Measurements from ENCODE around the gene LGALS3. TPM values are rescaled to one million over a fixed set of nuclear protein-coding genes. Genes with fewer than 3 reads are reported as not detected.

Gene LGALS3
- total RNA-seq, 3 donors from 2014 or later, result 293 to 580 (median 571) TPM

DNA sequence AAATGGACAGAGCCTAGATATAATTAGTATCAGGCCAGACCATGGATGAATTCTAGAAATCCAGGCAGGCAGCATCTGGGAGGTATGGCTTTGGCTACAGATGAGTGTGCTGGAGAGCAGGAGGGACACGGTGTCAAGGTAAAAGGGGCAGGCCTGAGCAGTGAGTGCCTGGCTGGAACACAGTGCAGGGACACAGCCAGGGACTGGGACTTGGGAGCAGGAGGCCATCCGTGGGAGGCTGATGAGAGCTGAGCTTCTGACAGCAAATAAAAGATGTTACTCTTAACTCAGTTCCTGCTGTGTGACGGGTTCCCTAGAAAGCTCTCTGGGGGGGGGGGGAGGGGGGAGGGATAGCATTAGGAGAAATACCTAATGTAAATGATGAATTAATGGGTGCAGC is 13.6 kb upstream of the LGALS3 start:
- Histone ChIP-seq H3K4me3 (no peak overlapping the region), H3K9me3 (no peaks in the 10 kb centered on the region), H3K27ac (no peak overlapping the region), H3K36me3 (no peaks in the 10 kb centered on the region), H3K4me1 (no peaks in the 10 kb centered on the region), H3K27me3 (no peaks in the 10 kb centered on the region)
- no peak for DNase-seq (ENCODE audit: low spot score in 2 of 2)
- TF ChIP-seq, protein P1, sequence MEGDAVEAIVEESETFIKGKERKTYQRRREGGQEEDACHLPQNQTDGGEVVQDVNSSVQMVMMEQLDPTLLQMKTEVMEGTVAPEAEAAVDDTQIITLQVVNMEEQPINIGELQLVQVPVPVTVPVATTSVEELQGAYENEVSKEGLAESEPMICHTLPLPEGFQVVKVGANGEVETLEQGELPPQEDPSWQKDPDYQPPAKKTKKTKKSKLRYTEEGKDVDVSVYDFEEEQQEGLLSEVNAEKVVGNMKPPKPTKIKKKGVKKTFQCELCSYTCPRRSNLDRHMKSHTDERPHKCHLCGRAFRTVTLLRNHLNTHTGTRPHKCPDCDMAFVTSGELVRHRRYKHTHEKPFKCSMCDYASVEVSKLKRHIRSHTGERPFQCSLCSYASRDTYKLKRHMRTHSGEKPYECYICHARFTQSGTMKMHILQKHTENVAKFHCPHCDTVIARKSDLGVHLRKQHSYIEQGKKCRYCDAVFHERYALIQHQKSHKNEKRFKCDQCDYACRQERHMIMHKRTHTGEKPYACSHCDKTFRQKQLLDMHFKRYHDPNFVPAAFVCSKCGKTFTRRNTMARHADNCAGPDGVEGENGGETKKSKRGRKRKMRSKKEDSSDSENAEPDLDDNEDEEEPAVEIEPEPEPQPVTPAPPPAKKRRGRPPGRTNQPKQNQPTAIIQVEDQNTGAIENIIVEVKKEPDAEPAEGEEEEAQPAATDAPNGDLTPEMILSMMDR (IDR thresholded peaks at IDR 0.05), result no peak
- intact Hi-C loops (cut with DNase I; ENCODE audit: low total_unique reads), result no loop called here

DNA sequence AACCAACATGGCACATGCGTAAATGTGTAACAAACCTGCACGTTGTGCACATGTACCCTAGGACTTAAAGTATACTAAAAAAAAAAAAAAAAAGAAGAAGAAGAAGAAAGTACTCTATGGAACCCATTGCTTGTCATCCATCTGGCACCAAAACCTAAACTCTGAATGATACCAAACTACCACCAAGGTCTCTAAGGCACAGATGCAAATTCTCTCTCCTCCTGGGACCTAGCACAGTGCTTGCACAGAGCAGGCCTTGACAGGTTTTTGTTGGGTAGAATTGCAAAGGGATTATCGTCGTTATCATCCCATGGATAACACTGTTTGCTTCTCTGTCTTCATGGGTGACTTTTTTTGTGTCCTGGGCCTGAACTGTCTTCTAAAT is 13.2 kb upstream of the LGALS3 start:
- Histone ChIP-seq H3K27ac (no peak overlapping the region), H3K4me3 (no peak overlapping the region), H3K4me1 (no peaks in the 10 kb centered on the region), H3K9me3 (no peaks in the 10 kb centered on the region), H3K36me3 (no peaks in the 10 kb centered on the region), H3K27me3 (no peaks in the 10 kb centered on the region)
- no peak for DNase-seq (ENCODE audit: low spot score in 2 of 2)
- intact Hi-C loops (cut with DNase I; ENCODE audit: low total_unique reads), result no loop called here
- TF ChIP-seq, protein P1 (IDR thresholded peaks at IDR 0.05), result no peak
- TF ChIP-seq POLR2AphosphoS5 (IDR thresholded peaks at IDR 0.05) (no peak), POLR2A (IDR thresholded peaks at IDR 0.05) (no peak)

DNA sequence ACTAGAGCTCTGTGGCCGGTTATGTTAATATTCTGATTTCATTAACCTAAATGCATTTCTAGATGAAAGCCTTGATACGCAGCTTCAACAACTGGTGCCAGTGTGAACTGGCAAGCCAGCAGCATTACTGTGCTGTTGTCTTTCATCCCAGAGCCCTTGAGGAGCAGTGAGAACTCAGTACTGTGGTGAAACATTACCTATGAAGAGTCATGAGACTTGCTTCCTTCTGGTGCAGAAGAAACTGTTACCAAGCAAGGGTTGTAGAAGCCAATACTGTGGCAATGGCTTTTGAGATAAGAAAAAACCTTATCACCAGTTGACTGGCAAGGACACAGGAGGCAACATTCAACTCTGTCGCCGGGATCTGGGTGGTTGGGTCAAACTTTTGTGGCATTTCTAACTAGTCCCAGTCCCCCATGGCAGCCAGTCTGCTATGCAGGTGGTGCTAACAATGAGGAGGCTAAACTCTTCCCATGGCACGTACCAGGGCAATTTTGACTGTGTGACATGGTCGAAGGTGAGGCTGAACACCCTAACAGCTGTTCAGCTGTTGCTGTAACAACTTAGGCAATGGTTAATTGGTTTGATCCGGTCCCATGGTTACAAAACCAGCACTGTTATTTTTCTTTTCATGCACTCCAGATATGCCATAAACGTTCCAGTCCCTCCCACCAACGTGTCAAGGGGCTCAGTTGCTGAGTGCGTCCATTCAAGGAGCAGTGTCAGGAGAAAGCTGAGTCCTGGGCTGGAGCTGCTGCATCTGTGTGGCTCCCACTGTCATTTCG is 12.6 kb upstream of the LGALS3 start:
- intact Hi-C loops (cut with DNase I; ENCODE audit: low total_unique reads), result no loop called here
- DNase-seq (ENCODE audit: low spot score in 2 of 2), result no peak
- no peak overlapping the region for H3K27ac ChIP-seq
- no peak overlapping the region for H3K4me3 ChIP-seq
- no peaks in the 10 kb centered on the region for H3K9me3 ChIP-seq
- H3K4me1 ChIP-seq, result no peaks in the 10 kb centered on the region
- no peaks in the 10 kb centered on the region for H3K36me3 ChIP-seq
- no peaks in the 10 kb centered on the region for H3K27me3 ChIP-seq
- TF ChIP-seq, protein P1 (IDR thresholded peaks at IDR 0.05), result no peak
- no peak for TF ChIP-seq POLR2AphosphoS5 (IDR thresholded peaks at IDR 0.05)
- TF ChIP-seq POLR2A (IDR thresholded peaks at IDR 0.05), result no peak

DNA sequence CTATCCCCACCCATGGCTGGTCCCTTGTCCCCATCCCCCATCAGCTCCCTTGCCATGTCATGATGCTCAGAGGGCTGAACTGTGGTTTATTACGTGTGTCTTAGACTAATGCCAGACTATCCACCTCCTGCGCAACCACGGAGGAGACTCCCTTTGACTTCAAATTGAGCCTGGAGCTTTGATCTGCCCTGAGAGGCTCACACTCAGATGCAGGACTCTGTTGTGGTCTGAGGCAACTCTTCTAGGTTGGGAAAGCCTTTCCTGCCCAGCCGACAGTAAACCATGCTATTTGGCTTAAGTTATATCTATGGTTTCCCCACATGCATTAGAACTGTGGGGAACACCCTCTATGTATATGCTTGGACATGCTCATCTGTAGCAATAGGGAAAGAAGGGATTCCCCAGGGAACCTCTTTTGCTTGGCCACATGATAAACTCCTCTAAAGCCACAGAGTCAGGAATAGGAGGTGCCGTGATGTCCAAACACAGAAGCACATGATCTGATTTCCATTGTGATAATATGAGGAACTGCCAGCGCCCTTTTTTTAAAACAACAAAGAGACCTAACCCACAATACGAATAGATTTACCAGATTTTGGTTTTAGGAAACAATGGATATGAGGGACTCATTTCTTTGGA is 11.1 kb upstream of the LGALS3 start:
- H3K9me3 ChIP-seq, result no peaks in the 10 kb centered on the region
- no peaks in the 10 kb centered on the region for H3K36me3 ChIP-seq
- H3K4me1 ChIP-seq, result peaks cover 5 to 13% of the 10 kb centered on the region in 2 donors
- H3K4me3 ChIP-seq, result no peak overlapping the region
- DNase-seq (ENCODE audit: low spot score in 2 of 2), result no peak
- H3K27ac ChIP-seq, result peak overlapping the region; percentile 76
- no peak for TF ChIP-seq POLR2A (IDR thresholded peaks at IDR 0.05)
- TF ChIP-seq POLR2AphosphoS5 (IDR thresholded peaks at IDR 0.05), result no peak
- TF ChIP-seq, protein P1 (IDR thresholded peaks at IDR 0.05), result no peak
- no peaks in the 10 kb centered on the region for H3K27me3 ChIP-seq
- intact Hi-C loops (cut with DNase I; ENCODE audit: low total_unique reads), result no loop called here

DNA sequence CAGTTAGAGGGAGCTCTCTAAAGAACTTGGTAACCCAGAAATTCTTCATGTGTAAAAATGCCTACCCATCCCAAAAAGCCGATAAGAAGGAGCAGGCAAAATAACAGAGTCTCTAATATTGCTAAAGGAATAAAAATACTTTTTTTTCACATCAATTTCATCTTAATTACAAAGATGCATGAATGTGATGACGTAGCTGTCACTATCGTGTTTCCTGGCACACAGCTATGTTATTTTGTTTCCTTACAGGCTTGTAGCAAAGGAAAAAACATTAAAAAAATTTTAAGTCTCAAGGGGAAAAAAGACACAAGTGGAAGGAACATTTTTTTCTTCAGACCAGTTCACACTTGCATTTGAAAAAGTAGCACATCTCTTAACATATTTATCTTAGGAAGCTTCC is 10.3 kb upstream of the LGALS3 start:
- TF ChIP-seq POLR2A (IDR thresholded peaks at IDR 0.05) (no peak), POLR2AphosphoS5 (IDR thresholded peaks at IDR 0.05) (no peak)
- TF ChIP-seq, protein P1 (IDR thresholded peaks at IDR 0.05), result no peak

More for the DNA sequence above, 10.3 kb upstream of the LGALS3 start:
- intact Hi-C loops (cut with DNase I; ENCODE audit: low total_unique reads), result no loop called here
- no peaks in the 10 kb centered on the region for H3K9me3 ChIP-seq
- peaks cover 9 to 17% of the 10 kb centered on the region in 2 donors for H3K4me1 ChIP-seq
- no peak overlapping the region for H3K4me3 ChIP-seq
- peak overlapping the region; percentile 76 for H3K27ac ChIP-seq
- H3K36me3 ChIP-seq, result no peaks in the 10 kb centered on the region
- no peak for DNase-seq (ENCODE audit: low spot score in 2 of 2)
- no peaks in the 10 kb centered on the region for H3K27me3 ChIP-seq
